Forelimb muscle (tissue), 1 donor: ENCODE data around the gene KCNK15. TPM values are rescaled to one million over a fixed set of nuclear protein-coding genes. Genes with fewer than 3 reads are reported as not detected.

ENCODE experiments used
- DNase-seq: peaks from one replicate; pipeline ENCODE4 v3.0.0-alpha.2; 2013; ENCODE audit warnings: low read depth
- polyA plus RNA-seq: library from polyadenylated mRNA; unstranded; fragments of 120-200 nt; gene quantifications from one replicate; pipeline ENCODE4 v1.2.1, GENCODE V29; 2013; ENCODE audit not compliant: insufficient read length

The KCNK15 gene
- polyA plus RNA-seq, 1 donor: 0.20 TPM

DNA sequence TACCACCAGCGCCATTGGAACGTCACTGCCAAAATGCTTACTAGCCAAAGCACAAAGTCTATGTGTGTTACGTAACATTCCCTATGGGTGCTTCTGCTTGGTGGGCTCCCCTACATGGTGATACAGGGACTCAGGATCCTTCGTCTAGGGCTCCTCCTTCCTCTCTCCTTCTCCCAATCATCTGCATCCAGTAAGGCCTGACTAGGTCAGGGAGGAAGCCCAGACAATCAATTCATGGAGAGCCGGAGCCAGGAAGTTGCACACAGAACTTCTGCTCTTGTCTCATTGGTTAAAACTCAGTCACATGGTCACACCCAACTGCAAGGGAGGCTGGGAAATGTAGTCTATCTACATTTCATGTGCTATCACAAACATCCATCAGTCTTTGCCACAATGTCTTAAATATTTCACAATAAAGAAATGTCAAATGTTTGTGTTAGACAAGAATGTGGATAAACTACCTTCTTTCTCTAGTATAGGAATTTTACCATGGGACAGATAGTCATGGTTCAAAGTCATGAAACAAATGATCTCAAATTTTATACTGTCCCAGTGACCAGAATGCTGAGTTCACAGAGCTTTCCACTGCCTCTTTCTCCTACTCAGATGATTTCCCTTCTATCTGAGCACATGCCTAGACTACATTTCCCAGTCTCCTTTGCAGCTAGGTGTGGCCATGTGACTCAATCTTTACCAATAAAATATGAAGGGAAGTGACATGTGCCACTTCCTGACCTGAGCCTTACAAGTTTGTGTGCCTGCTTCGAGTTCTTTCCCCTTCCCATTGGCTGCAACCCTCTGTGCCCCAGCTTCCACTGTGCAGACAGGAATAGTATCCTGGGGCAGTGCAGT is 9.3 kb upstream of the KCNK15 start:
- peak; percentile 63 for DNase-seq

DNA sequence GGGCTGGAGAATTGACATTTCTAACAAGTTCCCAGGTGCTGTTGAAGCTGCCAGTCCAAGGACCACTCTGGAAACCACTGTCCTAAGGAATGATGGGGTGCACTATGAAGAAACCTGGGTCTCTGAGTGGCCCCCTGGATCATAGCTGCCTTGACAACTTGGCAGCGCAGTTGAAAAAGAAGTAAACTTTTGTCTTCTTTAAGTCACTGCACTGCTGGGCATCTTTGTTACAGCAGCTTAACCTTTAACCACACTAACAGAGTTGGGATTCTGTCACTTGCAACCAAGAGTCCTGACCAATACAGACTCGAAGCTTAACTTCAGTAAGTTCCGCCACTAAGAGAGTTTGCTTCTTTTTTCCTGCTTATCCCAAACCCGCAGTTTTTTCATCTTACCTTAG is 8.5 kb upstream of the KCNK15 start:
- DNase-seq: no peak

DNA sequence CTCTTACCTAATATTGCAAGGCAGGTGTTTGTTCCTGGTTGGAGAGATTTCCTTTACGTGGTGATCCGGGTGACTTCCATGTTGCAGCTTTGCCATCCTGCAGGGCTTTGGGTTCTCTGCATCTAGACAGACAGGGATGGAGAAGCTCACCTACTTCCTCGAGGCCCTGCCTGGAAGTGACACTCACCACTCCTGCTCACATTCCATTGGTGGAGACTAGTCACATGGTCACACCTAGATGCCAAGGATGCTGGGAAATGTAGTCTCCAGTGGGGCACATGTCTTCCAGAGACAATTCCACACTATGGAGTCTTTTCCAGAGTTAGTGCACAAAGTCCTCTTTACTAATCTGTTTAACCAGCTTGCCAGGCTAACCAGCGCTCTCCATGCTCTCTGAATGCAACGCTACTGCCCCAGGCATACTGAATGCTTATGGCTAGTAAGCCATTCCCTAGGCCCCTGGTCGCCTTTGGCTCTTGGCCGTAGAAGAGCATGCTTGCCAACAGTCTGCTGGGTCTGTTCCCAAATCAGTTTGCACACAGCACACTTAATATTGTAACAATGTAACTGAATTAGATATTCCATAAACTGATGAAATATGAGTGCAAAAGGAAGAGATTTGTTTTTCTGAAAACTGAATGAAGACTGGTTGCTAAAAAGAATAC is 6.7 kb upstream of the KCNK15 start:
- peak; percentile 41 for DNase-seq

DNA sequence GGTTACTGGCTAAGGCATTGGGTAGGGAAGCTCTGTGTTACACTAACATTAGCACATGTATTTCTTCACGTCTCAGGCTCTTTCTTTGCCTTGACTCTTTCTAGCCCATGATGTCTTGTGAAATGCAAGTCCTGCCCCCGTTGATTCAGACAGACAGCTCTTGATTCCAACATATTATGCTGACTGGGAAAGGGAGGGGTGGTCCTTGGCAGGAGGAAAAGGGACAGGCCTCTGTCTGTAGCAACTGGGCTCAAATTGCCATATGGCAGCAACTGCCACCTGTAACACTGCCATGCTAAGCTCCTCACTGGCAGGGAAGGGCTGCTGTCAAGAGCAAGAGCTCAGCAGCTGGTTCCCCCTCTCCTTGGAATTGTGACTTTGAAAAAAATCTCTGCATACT is 5.7 kb upstream of the KCNK15 start:
- DNase-seq: no peak

DNA sequence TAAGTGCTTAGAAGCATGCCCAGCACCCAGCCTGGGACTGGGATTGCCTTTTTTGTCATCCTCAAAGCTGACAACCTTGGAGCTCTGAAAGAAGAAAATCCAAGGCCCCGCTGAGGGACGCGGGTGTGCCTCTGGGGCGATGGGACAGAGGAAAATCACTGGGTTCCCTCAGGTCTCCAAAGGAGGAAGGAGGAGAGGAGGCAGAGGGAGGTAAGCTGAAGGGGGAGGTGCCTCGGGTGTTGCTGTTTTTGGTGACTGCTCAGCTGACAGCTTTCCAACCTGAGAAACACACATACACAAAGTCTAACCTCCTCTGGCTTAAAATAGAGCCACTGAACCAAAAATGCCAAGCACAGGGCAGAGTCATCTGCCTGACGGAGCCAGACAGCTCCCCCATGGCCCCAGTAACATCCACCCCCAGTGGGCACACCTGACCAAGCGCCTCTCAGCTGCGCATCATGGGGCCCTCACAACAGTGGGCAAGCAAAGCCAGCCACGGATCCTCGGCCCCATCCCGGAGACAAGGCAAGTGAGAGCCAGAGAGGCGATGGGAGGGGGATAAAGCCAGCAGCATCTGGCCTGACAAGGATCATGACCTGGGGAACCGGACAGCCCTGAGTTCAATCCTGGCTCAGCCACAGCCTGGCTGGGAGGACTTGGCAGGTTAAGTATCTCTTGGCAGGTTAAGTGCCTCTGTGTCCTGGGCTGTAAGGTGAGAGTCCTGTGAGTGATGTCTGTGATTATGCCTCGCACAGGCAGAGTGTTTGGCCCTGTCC is 3.2 kb upstream of the KCNK15 start:
- DNase-seq: no peak

DNA sequence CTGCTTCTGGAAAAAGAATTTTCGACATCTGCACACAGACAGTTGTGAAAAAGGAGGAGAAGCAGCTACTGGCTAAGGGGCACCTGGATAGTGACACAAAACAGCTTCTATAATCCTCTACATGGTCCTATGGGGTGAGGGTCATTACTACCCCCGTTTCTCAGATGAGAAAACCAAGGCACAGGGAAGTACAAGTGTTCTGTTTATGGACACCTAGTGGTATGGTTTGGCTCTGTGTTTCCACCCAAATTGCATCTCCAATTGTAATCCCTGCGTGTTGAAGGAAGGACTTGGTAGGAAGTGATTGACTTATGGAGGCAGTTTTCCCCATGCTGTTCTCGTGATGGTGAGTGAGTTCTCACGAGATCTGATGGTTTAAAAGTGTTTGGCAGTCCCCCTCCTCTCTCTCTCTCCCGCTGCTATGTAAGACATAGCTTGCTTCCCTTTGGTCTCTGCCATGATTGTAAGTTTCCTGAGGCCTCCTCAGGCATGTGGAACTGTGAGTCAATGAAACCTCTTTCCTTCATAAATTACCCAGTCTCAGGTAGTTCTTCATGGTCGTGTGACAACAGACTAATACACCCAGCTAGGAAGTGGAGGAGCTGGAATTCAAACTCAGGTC is 2.5 kb upstream of the KCNK15 start:
- DNase-seq: no peak

DNA sequence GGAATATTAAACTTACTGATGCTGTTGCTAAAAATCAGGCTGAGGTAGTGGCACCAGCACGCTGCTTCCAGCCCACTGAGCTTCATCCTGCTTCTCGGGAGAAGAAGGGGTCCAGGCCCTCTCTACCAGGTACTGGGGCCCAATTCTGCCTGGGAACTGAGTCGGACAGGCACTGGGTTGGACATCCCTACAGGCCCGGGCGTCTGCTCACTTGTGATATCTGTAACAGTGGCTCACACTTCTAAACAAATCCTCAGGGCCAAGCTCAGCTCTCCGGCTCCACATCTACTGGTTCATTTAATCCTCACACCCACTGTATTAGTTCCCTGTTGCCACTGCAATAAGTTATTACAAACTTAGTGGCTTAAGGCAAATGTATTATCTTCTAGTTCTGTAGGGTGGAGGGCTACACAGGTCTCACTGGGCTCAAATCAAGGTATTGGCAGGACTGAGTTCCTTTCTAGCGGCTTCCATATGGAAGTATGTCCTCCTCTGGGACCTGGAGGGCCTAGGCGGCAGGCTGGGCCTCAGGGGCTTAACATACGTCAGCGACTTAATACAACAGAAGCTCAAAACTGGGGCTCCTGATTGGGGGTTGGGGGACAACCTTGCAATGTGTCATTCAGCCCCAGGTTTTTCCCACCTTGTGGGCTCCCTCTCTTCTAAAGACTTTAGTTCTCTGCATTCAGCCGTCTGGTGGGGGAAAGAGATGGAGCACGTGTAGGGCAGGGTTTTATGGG is 1.6 kb upstream of the KCNK15 start:
- no peak for DNase-seq

DNA sequence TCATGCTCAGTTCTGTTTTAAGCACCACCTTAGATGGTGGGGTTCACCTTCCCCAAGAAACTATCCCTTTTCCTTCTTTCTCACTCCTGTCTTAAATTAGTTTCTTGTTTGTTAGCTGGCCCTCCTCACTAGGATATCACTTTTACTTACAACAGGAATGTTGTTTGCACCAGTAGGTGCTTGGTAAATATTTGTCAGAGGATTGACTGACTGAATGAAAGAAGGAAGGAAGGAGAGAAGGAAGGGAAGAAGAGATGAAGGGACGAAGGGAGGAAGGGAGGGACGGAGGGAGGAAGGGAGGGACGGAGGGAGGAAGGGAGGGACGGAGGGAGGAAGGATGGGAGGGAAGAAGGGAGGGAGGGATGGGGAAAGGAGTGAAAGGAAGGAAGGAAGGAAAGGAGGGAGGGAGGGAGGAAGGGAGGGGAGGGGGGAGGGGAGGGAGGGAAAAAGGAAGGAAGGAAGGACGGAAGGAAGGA is 505 bp upstream of the KCNK15 start:
- DNase-seq: no peak

DNA sequence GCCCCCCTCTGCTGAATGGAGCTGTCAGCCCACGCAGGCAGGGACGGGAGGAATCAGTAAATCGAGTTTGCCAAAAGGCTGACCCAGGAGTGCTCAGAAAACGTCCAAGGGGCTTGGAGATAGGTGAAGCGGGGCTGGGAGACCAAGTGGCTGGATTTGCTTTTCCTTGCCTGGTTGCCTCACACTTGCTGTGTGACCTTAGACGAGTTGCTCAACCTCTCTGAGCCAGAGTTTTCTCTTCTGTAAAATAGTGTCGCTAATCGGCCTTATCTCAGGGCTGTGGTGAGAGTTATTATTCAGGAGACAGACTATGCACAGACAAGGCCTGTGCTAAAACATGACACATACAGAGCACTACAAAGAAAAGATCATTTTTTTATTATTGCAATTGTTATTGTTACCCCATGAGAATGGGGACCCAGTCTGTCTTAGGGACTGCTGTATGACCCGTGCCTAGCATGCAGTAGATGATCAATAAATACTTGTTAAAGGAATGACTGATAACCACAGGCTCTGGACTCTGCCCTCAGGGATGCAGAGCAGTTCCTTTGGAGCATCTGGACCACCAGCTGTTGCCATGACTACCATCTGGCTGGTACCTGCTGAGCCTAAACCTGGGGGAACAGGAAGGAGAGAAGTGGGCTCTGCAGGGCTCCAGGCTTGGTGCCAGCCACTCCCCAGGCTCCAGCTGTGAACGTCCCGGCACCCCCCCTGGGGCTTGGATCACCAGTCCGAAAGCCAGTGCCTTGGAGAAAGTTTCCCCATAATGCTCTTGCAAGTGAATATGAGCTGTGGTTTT is 901 bp downstream of the KCNK15 start:
- DNase-seq: no peak

DNA sequence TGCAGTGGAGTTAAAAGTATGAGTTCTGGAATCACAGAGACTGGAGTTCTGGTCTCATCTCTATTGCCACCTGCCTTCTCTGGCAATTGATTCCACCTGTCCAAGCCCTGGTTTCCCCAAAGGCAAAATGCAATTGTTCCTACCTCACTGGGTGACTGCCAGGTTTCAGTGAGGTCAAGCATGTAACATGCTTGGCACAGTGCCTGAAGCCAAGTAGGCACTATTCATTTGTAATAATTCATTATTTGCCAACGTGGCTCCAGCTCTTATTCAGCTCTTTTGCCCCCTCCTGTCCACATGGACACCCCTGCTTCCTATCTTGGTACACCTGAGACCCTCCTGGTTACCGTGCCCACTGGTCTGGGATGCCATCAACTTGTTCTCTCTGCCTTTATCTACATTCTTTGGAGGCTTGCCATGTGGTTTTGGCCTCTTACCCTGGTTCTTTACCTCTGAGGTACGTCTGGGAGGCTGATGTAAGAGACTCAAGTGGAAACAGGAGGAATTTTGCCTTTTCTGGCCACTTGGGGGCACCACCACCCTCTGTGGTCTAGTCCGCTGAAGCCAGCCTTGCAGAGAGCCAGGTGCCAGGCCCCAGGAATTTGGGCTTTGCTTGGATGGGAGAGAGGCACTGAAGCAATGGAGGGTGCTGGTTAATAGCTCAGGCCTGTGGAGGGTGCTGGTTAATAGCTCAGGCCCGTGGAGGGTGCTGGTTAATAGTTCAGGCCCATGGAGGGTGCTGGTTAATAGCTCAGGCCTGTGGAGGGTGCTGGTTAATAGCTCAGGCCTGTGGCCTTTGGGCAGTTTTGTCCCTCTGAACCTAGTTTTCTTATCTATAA is 1.7 kb downstream of the KCNK15 start:
- no peak for DNase-seq

DNA sequence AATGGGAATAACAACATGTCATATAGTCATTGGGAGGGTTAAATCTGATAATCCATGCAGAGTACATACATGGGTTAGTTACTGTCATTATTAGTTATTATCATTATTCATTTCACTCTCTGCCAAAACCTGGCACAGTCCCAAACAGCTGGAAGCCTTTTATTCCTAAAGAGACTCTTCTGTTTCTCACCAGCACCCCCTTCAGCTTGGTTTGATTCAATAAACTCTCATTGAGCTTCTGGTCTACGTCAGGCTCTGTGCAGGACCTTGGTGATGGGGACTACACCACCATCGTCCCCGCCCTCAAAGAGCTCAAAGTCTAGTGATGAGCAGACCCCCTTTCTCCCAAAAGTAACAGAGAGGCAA is 2.3 kb downstream of the KCNK15 start:
- DNase-seq: no peak

DNA sequence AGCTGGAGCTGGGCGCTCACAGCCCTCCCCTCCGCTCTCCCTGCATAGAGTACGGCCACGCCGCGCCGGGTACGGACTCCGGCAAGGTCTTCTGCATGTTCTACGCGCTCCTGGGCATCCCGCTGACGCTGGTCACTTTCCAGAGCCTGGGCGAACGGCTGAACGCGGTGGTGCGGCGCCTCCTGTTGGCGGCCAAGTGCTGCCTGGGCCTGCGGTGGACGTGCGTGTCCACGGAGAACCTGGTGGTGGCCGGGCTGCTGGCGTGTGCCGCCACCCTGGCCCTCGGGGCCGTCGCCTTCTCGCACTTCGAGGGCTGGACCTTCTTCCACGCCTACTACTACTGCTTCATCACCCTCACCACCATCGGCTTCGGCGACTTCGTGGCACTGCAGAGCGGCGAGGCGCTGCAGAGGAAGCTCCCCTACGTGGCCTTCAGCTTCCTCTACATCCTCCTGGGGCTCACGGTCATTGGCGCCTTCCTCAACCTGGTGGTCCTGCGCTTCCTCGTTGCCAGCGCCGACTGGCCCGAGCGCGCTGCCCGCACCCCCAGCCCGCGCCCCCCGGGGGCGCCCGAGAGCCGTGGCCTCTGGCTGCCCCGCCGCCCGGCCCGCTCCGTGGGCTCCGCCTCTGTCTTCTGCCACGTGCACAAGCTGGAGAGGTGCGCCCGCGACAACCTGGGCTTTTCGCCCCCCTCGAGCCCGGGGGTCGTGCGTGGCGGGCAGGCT is 4.6 kb downstream of the KCNK15 start:
- no peak for DNase-seq

DNA sequence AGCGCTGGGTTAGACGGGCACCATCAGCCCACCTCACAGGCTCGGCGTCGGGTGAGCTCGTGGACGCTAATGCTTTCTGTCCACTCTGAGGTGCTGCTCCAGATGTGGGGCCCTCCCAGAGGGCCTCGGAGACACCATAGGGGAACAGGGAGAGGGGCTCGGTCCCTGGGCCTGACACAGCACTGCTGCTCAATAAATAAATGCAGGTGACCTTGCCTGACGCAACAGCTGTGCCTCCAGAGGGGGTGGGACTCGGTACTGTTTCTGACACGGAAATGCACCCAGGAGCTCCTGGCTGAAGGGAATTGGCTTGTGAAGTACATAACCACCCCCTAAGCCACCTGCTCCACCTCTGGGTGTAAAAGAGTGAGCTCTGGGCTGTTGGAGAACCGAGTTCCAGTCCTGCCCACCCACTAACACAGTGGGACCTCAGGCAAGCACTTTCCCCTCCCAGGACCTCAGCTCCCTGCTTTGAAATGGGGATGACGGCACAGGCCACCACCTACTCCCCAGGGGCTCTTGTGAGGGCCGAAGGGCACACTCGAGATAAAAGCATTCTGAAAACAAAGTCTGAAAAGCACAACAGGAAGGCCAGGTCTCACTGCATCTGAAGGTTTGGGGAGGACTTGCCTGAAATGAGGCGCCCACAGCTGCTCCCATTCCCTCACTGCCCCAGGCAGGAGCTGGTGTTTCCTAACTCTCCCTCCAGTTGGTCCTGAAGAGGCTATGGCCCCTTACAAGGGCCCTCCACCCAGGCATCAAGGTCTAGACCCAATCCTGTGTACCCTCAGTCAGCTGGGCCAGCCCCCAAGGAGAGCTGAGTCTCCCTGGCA is 6.7 kb downstream of the KCNK15 start:
- DNase-seq: no peak

DNA sequence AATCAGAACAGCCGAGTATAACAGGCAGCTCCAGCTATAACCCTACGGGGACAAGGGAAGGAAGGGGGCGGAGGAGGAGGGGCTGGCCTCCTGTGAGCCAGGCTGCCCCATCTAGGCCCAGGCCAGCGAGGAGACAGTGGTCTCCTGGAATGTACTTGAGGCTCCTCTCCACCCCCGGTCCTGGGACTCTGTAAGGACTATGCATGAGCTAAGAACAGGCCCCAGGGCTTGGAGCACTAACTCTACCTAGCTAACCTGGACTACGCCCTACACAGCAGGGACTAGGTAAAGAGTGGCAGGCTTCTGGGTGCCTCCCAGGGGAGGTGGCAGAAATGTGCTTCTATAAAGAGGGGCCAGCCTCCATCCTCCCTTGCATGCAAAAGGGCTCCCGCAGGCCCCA is 8.9 kb downstream of the KCNK15 start:
- no peak for DNase-seq

DNA sequence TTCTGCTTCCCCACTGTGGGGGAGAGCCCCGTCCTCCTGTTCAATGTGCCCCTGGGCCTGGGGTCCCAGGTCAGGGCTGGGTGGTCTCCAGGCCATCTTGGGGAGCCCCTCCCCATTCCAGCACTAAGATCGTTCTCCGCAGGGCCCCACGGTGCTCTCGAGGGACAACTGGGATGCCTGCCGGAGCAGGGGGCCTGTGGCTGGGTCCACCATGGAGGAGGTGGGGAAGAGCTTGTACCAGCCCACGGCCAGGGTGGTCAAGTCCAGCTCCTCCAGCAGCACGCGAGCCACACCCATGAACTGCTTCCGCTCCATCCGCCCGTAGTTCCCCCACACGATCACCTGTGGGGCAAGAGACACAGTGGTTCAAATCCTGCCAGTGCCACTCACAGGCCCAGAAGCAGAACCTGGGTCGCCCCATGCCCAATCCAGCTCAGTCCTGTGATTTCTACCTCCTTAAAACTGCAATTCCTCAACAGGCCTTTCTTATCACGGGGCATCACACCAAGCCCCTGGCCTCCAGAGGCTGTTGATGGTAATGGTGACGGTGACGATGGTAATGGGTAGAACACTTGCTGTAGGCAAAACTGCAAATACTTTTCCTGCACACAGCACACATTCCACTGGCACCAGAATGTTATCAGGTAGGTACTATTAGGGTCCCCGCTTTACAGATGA is 10.5 kb downstream of the KCNK15 start:
- DNase-seq: no peak

DNA sequence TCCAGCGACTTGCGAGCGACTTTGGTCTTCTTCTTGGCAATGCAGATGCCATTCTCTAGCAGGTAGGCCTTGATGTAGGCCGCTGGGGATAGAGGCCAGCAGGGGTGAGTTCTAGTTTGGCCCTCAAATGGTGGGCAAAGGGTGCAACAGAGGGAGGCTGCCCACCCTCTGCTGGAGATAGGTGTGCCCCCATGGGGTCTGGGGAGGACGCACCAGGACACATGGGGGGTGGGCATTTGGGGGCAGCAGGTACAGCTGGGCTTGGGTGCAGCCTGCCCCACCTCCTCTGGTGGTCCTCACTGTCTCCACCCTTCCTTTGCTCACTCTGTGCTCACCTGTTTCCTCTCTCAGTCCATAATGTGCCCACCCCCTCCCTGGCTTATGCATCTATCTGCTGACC is 11.3 kb downstream of the KCNK15 start:
- no peak for DNase-seq
